ENCODE measurements around the gene UNC93A.

The UNC93A gene

DNA sequence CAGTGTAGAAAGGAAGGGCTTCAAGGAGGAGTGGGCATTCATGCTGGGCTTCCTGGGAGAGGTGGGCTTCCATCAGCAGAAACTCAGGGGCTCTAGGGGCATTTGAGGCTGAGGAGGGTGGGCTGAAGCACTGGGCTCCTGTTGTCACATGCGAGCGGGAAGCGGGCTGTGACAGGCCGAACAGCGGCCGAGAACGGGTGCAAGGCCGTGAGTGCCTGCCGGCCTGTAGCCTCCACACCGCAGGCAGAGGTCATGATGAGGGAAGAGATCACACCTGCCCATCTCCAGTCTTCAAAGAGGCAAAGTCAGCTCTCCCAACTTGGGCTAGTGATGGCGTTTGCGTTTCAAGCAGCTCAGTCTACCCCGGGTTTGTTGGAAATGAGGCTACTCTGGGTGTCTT lies 34.7 kb downstream of the UNC93A start:
- no peak for DNase-seq (ENCODE audit: low spot score)
- TF ChIP-seq, protein P1, sequence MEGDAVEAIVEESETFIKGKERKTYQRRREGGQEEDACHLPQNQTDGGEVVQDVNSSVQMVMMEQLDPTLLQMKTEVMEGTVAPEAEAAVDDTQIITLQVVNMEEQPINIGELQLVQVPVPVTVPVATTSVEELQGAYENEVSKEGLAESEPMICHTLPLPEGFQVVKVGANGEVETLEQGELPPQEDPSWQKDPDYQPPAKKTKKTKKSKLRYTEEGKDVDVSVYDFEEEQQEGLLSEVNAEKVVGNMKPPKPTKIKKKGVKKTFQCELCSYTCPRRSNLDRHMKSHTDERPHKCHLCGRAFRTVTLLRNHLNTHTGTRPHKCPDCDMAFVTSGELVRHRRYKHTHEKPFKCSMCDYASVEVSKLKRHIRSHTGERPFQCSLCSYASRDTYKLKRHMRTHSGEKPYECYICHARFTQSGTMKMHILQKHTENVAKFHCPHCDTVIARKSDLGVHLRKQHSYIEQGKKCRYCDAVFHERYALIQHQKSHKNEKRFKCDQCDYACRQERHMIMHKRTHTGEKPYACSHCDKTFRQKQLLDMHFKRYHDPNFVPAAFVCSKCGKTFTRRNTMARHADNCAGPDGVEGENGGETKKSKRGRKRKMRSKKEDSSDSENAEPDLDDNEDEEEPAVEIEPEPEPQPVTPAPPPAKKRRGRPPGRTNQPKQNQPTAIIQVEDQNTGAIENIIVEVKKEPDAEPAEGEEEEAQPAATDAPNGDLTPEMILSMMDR (IDR thresholded peaks at IDR 0.05; ENCODE audit: extremely low read depth, missing control alignments), result no peak

DNA sequence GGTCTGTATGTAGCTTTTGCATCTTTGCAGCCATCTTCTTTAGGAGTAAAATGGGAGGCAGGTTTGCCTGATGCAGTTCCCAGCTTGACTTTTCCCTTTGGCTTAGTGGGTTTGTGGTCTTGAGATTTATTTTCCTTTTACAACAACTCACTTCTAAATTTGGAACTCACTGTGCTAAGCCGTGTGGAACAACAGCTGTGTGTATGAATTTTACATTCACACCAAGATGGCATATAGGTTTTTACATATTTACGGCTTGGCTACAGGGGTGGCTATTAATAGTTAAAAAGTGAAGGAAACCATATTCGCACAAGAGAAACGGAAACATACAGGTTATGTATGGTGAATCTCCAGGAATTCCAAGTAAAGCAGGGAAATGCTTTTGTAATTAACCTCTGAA lies 36.3 kb downstream of the UNC93A start:
- TF ChIP-seq, protein P1 (IDR thresholded peaks at IDR 0.05; ENCODE audit: extremely low read depth, missing control alignments), result no peak
- no peak for DNase-seq (ENCODE audit: low spot score)

DNA sequence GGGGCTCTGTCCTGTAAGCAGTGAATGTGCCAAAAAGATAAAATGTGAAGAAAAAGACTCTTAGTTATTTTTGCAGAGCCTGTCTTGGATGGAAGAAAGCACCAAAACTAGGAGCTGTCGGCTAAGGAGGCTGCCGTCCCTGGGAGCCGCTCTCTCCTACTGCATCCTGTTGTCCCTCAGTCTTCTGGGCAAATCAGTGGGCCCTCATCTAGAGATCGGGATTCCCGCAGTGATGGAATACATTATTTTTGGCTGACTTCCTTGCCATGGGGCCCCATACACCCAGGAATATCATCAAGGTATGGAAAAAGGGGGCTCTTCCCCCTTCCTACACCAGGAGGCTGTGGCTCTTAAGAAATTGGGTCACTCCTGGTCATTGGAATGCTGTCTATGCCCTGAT lies 37.0 kb downstream of the UNC93A start:
- DNase-seq (ENCODE audit: low spot score), result no peak
- TF ChIP-seq, protein P1 (IDR thresholded peaks at IDR 0.05; ENCODE audit: extremely low read depth, missing control alignments), result no peak

DNA sequence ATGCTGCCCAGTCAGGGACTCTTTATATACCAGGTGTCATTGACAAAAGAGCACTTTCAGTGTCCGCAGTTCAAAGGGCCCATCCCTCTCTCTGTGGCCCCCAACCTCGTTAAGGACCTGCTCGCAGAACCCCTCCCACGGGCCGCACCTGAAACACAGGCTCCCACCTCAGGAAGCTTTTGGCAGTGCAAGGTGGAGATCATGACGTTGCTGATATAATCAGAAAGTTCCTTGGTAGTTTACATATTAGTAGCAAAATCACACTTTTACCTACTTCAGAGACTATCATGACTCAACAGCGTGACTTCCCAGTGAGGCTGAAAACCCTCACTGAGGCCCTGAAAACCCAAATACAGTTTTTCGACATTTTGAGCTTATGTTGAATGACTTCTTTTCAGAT lies 37.9 kb downstream of the UNC93A start:
- no peak for DNase-seq (ENCODE audit: low spot score)
- TF ChIP-seq, protein P1 (IDR thresholded peaks at IDR 0.05; ENCODE audit: extremely low read depth, missing control alignments), result no peak

DNA sequence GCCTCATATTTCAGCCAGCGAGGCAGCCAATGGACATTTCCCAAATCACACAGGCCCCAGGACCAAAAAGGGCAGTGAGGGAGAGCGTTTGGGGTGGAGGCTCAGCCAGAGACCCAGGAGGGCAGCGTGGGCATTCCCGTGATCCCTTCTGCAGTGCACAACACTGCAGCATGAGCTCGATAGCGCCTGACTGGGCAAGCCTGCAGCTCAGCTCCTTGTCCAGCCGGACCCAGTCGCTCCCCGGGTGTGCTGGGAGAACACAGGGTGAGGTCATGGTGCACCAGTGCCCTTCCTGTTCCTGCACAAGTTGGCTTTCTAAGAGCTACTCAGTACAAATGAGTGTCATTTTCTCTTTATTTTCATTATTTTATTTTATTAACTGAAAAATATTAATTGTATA lies 39.6 kb downstream of the UNC93A start:
- TF ChIP-seq, protein P1 (IDR thresholded peaks at IDR 0.05; ENCODE audit: extremely low read depth, missing control alignments), result no peak
- DNase-seq (ENCODE audit: low spot score), result no peak

DNA sequence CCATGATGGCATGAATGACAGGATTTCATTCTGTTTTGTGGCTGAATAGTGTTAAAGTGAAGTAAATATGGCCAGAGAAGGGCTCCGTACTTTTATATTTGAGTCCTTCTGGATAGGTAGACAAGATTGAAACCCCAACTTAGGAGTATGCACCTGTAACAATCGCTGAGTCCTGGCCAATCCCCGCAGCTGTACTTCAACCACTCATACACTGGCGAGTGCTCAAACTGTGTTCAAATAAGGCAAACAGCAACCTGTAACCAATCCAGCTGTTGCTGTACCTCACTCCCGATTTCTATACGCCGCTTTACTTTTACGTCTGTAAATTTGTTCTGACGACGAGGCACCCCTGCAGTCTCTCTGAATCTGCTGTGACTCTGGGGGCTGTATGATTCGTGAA lies 40.5 kb downstream of the UNC93A start:
- DNase-seq (ENCODE audit: low spot score), result no peak
- TF ChIP-seq, protein P1 (IDR thresholded peaks at IDR 0.05; ENCODE audit: extremely low read depth, missing control alignments), result no peak

DNA sequence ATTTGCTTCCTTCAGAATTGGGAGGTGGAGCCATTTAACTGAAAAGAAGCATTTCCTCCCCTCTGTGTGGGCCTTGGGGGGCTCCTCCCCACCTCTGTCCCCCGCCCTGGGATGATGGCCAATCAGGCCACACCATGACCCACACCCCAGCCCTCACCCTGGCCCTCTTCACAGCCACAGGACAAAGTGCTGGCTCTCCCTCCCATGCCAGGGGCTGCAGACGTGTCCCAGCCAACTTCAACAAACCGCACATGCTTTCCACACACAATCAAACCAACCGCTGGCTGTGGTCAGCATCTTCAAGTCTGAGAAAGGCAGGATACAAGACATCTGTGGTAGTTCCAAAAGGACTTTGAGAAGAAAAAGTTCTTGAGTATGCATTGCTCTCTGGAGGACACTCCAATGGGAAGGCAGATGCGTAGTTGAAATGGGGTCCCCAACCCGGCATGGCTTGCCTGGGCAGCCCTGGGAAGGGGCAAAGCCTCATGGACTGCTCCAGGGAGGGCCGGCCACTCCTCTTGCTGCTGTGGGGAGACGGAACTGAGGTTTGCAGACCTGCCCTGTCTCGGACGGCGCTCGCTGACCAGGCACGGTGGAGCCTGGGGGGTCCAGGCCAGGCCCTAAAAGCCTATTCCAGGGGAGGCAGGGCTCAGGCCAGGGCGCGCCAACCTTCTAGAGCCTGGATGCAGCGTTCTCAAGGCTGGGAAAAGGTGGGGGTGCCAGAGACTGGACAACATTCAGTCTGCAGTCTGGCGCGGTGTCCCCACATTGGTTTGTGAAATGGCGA lies 45.9 kb downstream of the UNC93A start:
- TF ChIP-seq, protein P1 (IDR thresholded peaks at IDR 0.05; ENCODE audit: extremely low read depth, missing control alignments), result no peak
- DNase-seq (ENCODE audit: low spot score), result no peak
